IPS-20b (cell line): ENCODE data around the gene AGPS.

Experiments
- H3K27ac ChIP-seq: one replicate; pipeline ENCODE4 v1.5.1; 2013; ENCODE audit warnings: low read length
- H3K27me3 ChIP-seq: 2 replicates; pipeline ENCODE4 v1.6.1; 2013; ENCODE audit warnings: mild to moderate bottlenecking, low read length, inconsistent platforms; ENCODE audit not compliant: insufficient read depth
- H3K36me3 ChIP-seq: 2 replicates; pipeline ENCODE4 v1.6.1; 2013; ENCODE audit warnings: low read depth, mild to moderate bottlenecking, inconsistent platforms, low read length, moderate library complexity; ENCODE audit not compliant: insufficient read depth
- H3K4me1 ChIP-seq: 2 replicates; pipeline ENCODE4 v1.6.1; 2013; ENCODE audit warnings: mild to moderate bottlenecking, control low read depth, inconsistent platforms, low read length, moderate library complexity; ENCODE audit not compliant: insufficient read depth
- H3K4me3 ChIP-seq: 2 replicates; pipeline ENCODE4 v1.5.1; 2013; ENCODE audit warnings: mild to moderate bottlenecking, low read length, inconsistent platforms
- H3K9ac ChIP-seq: 2 replicates; pipeline ENCODE4 v1.6.1; 2013; ENCODE audit warnings: low read depth, mild to moderate bottlenecking, inconsistent platforms, low read length, moderate library complexity
- H3K9me3 ChIP-seq: 2 replicates; pipeline ENCODE4 v1.6.1; 2013; ENCODE audit warnings: mild to moderate bottlenecking, low read depth, low read length, inconsistent platforms; ENCODE audit not compliant: insufficient read depth

The AGPS gene

DNA sequence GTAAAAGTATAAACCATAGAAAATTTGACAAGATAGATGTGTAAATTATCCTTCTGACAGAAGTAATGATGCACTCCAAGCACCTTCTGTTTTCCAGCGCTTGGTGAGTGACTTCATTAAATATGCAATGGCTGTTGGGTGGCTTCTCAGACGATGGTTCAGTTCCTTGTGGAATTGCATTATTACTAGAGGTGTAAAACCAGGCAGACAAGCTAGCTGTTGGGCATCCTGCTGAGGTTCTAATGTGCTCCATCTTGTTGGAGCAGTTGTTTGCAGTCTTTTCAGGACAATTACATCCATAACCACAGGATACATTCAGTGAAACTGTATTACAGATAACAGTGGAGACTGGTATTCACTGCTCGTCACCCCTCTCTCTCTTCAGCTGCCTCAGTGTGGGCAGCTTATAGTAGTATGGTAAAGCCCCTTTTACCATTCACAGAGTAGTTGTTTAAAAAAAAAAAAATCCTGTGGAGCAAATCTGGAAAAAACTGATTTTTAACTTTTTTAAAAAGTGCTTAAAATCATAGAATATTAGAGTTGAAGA lies 143.5 kb downstream of the AGPS start:
- Histone ChIP-seq H3K9ac (no peak overlapping the region), H3K4me1 (peaks cover 21% of the 10 kb centered on the region; the same call in 1 of the 2 replicates), H3K27me3 (no peaks in the 10 kb centered on the region), H3K27ac (no peak overlapping the region), H3K9me3 (no peaks in the 10 kb centered on the region), H3K36me3 (no peaks in the 10 kb centered on the region), H3K4me3 (no peak overlapping the region)

- Histone ChIP-seq H3K27me3 (no peaks in the 10 kb centered on the region), H3K27ac (no peak overlapping the region), H3K36me3 (no peaks in the 10 kb centered on the region), H3K9me3 (no peaks in the 10 kb centered on the region), H3K4me3 (no peak overlapping the region), H3K9ac (no peak overlapping the region), H3K4me1 (peaks cover 21% of the 10 kb centered on the region; the same call in 1 of the 2 replicates)
Measured at GRCh38 chr2:177537213-177537612, 144.6 kb downstream of the AGPS start.

GRCh38 chr2:177537636-177538035 lies 145.1 kb downstream of the AGPS start:
- Histone ChIP-seq H3K27ac (no peak overlapping the region), H3K27me3 (no peaks in the 10 kb centered on the region), H3K4me3 (no peak overlapping the region), H3K36me3 (no peaks in the 10 kb centered on the region), H3K9ac (no peak overlapping the region), H3K4me1 (peaks cover 21% of the 10 kb centered on the region; the same call in 1 of the 2 replicates), H3K9me3 (no peaks in the 10 kb centered on the region)

DNA sequence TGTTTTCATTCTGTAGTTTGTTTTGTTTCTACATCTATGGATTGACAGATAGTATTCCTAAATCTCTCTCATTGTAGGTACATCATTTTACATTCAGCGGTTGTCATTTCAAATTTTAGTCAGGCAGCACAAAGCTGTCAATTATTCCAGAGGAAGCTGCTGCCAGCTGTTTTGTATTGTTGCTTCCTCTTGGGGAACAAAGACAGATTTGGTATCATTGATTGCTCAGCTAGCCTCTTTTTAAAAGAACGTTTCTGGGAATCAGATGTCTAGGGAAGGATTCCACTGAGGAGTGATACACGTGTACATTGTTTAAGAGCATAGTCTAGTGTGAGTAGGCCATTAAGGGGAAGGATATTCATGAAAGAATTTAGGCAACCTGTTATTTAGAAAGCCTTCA lies 145.8 kb downstream of the AGPS start:
- no peak overlapping the region for H3K9ac ChIP-seq
- H3K4me1 ChIP-seq: peaks cover 21% of the 10 kb centered on the region; the same call in 1 of the 2 replicates
- H3K27ac ChIP-seq: no peak overlapping the region
- H3K27me3 ChIP-seq: no peaks in the 10 kb centered on the region
- H3K4me3 ChIP-seq: no peak overlapping the region
- no peaks in the 10 kb centered on the region for H3K9me3 ChIP-seq
- no peaks in the 10 kb centered on the region for H3K36me3 ChIP-seq

DNA sequence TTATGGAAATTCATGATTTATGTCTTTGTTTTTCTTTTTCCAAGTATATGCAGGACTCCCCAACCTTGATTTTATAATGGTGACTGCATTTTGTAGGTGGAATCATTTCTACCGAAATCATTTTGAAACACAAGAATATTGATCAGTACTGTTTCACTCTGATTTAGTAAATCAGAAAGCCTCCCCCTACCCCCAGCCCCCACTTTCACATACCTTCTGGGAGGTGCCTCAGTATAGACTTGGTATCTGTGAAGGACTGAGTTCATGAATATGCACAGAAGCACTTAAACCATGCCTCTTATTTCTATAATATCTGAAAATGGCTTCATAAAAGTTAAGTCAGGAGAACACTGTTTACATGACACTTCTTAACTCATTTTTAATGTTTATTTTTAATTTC lies 147.7 kb downstream of the AGPS start:
- peaks cover 3% of the 10 kb centered on the region; the same call in 1 of the 2 replicates for H3K9me3 ChIP-seq
- no peak overlapping the region for H3K27ac ChIP-seq
- H3K27me3 ChIP-seq: no peaks in the 10 kb centered on the region
- H3K36me3 ChIP-seq: no peaks in the 10 kb centered on the region
- H3K4me1 ChIP-seq: peaks cover 21% of the 10 kb centered on the region; the same call in 1 of the 2 replicates
- H3K4me3 ChIP-seq: no peak overlapping the region
- no peak overlapping the region for H3K9ac ChIP-seq

DNA sequence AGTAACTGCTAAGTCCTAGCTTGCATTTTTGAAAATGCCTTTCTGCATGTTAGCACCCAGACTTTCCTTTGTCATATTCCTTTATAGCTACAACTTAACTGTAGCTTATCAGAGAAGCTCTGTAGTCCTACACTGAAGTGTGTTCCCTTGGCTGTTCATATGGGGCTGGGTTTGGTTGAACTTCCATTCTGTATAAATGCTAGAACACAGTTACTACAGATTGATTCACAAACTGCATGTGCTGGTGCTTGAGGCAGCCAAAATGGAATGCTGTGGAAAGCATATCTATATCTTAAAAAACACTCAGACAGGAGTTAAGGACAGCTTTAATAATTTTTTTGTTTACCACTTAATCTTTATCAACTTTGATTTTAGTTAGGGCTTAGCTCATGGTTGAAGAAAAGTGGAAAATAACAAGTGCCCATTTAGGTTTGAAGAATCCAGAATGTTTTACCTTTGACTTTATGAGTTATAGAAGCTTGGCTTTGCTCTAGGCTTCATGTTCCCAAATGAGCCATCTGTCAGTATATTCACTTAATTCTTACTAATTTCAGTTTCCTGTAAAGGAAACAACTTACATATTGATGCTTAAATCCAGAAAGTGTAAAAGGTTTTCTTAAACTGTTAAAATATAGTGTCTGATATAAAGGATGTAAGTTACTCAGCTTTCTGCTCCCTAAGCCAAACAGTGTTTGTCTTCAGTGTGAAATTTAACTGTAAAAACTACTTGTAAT lies 148.9 kb downstream of the AGPS start:
- no peak overlapping the region for H3K27ac ChIP-seq

GRCh38 chr2:177542396-177542795 lies 149.8 kb downstream of the AGPS start:
- Histone ChIP-seq H3K9me3 (peaks cover 14% of the 10 kb centered on the region), H3K4me1 (peaks cover 7% of the 10 kb centered on the region; the same call in 1 of the 2 replicates)

More for the DNA sequence above, 148.9 kb downstream of the AGPS start:
- H3K36me3 ChIP-seq: no peaks in the 10 kb centered on the region
- no peaks in the 10 kb centered on the region for H3K27me3 ChIP-seq
- no peak overlapping the region for H3K9ac ChIP-seq
- peaks cover 12% of the 10 kb centered on the region; the same call in 1 of the 2 replicates for H3K4me1 ChIP-seq
- H3K4me3 ChIP-seq: no peak overlapping the region
- H3K9me3 ChIP-seq: peaks cover 11% of the 10 kb centered on the region

GRCh38 chr2:177543007-177543760 lies 150.6 kb downstream of the AGPS start:
- Histone ChIP-seq H3K4me3 (no peak overlapping the region), H3K27ac (no peak overlapping the region), H3K9ac (no peak overlapping the region), H3K4me1 (peaks cover 4% of the 10 kb centered on the region; the same call in 1 of the 2 replicates), H3K27me3 (no peaks in the 10 kb centered on the region), H3K9me3 (peaks cover 14% of the 10 kb centered on the region), H3K36me3 (no peaks in the 10 kb centered on the region)

More at GRCh38 chr2:177542396-177542795, 149.8 kb downstream of the AGPS start:
- H3K27me3 ChIP-seq: no peaks in the 10 kb centered on the region
- no peaks in the 10 kb centered on the region for H3K36me3 ChIP-seq
- H3K9ac ChIP-seq: no peak overlapping the region
- no peak overlapping the region for H3K27ac ChIP-seq
- no peak overlapping the region for H3K4me3 ChIP-seq

- Histone ChIP-seq H3K9me3 (peaks cover 14% of the 10 kb centered on the region), H3K27me3 (no peaks in the 10 kb centered on the region), H3K4me3 (no peak overlapping the region), H3K36me3 (no peaks in the 10 kb centered on the region), H3K27ac (no peak overlapping the region), H3K4me1 (no peaks in the 10 kb centered on the region), H3K9ac (no peak overlapping the region)
Measured at GRCh38 chr2:177545143-177545542, 152.6 kb downstream of the AGPS start.

DNA sequence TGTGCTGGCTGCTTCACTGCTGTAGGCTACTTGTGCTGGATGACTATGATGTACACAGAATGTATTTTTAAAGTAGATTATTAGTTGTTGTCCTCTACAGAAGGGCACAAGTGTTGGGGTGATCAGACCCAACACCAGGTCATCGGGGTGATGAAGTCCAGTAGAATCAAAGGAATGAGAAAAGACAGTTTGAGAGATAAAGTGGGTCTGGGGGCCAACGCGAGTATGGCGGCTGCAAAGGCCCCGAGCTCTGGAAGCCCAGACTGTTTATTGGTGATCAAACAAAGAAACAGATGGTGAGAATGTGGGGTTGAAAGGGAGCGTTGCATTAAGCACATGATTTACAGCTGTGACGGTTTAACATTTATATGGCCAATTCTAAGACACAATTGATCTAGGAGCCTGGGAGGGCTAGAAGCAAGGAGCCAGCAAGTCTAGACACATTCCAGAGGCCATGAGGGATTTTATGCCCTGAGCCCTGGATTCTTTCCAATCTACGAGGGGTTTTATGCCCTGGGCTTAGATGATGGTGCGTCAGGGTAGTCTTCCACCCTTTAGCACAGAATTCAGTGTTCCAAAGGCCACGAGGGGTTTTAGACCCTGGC lies 153.5 kb downstream of the AGPS start:
- Histone ChIP-seq H3K4me3 (no peak overlapping the region), H3K9ac (no peak overlapping the region), H3K27me3 (no peaks in the 10 kb centered on the region), H3K27ac (no peak overlapping the region), H3K36me3 (no peaks in the 10 kb centered on the region), H3K4me1 (no peaks in the 10 kb centered on the region), H3K9me3 (peaks cover 14% of the 10 kb centered on the region)

DNA sequence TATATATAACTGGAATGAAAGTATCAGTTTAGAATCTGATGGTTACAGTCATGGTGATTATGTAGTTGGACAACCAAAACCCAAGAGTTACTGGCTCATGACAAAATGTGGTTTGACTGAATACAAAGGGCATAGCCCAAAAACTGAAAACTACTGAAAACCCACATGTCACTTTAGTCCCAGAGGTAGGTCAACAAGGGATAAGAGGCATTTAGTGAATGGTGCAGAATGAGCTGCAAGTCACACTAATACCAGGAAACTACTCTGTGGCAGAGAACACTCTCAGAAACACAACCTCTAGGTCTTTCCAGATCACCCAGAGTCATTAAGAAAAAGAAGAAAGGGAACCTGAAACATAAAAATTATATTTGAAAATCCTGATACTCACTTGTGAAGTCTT lies 154.5 kb downstream of the AGPS start:
- H3K36me3 ChIP-seq: no peaks in the 10 kb centered on the region
- no peaks in the 10 kb centered on the region for H3K4me1 ChIP-seq
- H3K4me3 ChIP-seq: no peak overlapping the region
- H3K9me3 ChIP-seq: peaks cover 14% of the 10 kb centered on the region
- no peak overlapping the region for H3K9ac ChIP-seq
- no peaks in the 10 kb centered on the region for H3K27me3 ChIP-seq
- H3K27ac ChIP-seq: no peak overlapping the region
